ENCODE measurements around the gene OR2AG2. TPM values are rescaled to one million over a fixed set of nuclear protein-coding genes. Genes with fewer than 3 reads are reported as not detected.
A peak's percentile ranks its signal among the peaks of the same experiment; 100 is the strongest.
"Not testable (repeated sequence)": the region's sequence is repeated elsewhere in the genome, so short reads cannot be mapped to it uniquely, and the experiment has no call there.

OR2AG2 gene, protein sequence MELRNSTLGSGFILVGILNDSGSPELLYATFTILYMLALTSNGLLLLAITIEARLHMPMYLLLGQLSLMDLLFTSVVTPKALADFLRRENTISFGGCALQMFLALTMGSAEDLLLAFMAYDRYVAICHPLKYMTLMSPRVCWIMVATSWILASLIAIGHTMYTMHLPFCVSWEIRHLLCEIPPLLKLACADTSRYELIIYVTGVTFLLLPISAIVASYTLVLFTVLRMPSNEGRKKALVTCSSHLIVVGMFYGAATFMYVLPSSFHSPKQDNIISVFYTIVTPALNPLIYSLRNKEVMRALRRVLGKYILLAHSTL
- 0.25 and 0.35 TPM in 2 replicates for total RNA-seq

DNA sequence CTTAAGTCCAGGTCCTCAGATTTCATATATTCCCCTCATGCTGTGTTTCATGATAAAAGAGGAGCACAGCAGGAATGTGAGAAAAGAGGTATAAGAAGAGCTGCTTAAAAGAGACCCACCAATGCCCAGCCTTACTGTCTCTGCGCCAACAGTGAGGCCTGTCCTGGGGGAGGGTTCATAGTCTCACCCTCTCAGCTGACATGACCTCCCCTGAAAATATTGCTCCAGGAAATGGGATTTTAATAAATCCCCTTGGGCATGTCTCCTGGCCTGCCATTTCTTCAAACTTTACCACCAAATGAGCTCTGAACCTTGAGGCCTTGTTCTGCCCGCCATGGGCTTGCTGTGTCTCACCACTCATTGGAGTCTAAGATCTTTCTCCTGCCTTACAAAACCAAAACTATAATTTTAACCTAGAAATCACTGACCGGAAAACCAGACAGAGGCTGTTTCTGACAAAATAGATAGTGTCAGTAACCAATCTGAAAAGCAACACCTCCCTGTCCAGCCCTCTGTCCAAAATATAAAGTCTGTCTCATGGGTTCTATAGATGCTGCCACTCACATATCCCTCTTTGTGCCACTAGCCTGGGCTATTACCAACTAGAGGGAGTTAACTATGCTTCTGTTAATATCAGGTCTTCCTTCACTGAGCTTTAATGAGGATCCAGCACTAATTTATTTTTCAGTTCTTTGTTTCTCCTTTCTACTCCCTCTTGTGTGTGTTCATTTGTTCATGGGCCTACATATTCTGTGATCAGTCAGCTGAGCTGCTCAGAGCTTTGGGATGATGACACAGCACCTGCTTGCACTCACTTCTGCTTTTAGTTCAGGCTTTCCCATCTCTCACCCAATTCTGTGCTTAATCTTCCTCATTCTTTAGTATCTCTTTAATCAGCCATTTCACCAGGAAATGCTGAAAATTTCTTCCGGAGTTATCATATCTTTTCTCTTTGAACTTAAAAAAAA is at the start of gene OR2AG2:
OR2AG2 (minus strand) TSS at position 51 of the 968 bp plus-strand sequence. CDS start 3,019 bp downstream, outside the sequence.
- peak; percentile 8 for DNase-seq (ENCODE audit: low read depth)

DNA sequence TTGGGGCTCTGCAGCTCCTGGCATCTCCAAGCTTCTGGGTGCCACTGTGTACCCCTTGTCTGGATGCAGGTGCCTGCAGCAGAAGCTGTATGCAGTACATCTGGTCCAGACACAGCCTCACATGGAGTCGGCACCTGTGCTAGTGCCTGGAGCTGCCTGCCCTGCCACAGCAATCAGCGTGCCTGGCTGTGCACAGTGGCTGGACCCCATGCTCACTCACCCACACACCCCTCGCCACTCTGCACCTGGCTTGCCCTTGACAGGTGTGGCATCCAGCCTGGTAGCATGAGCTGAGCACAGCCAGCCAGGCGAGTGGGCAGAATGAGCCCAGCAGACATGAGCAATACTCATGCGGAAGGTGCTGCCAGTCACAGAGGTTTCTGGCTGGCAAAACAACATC is 47.2 kb upstream of the OR2AG2 start:
- DNase-seq (ENCODE audit: low read depth): no peak

DNA sequence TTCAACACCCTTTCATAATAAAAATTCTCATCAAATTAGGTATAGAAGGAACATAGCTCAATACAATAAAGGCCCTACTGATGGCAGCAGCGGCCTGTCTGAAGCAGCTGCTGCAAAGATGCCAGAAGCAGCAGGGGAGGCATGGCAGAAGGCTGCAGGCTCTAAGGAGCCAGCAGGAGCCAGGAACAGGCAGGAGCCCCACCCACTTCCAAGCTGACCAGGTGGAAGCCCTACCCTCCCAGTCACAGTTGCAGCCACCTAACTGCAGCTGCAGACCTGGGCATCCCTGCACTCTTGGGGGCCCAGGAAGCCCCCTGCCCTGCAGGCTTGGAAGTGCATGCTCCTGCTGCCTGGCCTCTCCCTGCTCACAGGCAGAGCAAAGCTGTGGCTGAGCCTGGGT is 45.9 kb upstream of the OR2AG2 start:
- no peak for DNase-seq (ENCODE audit: low read depth)

DNA sequence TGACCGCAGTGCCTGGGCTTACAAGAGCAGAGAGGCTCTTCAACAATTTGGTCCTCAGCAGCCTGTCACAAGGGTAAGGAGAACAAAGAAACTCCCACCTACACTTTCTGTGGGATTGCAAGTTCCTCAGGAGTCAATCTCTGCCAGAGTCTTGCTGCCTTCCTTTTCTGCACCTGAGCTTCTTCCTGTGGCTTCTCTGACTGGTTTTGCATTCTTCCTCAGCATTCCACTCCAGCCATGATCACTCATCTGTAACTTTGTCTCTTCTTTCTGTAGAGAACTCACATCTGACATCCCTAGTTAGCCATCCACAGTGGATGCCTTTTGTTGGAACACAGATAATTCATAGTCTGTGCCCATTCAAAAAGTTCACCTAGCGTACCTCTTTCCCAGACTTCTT is 41.9 kb upstream of the OR2AG2 start:
- DNase-seq (ENCODE audit: low read depth): peak; percentile 63

DNA sequence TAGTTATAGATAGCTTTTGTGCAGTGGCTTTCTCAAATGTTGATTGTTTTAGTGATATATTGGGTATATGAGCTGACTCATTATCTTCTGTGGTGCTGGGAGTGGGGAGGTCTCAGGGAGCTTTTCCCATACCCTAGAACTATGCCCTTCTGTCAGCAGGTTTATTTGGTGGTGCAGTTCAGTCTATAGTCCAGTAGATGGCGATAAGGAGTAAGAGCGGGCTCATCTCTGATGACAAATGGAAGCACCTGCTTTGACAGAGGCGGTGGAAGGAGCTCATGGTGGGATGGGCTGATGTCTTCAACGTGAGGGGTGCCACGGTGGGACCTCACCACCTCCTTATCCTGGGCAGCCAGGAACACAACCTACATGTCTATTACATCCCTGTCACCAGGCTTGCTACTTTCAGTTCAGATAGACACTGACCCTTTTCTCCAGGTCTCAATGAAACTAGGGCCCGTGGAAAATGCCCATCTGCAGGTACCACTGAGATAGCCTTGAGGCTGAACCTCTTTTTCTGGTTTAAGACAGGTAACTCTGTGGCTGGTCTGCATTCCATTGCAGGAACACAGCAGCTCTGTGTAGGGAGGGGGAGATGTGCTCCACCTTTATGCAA is 40.7 kb upstream of the OR2AG2 start:
- peak; percentile 36 for DNase-seq (ENCODE audit: low read depth)

DNA sequence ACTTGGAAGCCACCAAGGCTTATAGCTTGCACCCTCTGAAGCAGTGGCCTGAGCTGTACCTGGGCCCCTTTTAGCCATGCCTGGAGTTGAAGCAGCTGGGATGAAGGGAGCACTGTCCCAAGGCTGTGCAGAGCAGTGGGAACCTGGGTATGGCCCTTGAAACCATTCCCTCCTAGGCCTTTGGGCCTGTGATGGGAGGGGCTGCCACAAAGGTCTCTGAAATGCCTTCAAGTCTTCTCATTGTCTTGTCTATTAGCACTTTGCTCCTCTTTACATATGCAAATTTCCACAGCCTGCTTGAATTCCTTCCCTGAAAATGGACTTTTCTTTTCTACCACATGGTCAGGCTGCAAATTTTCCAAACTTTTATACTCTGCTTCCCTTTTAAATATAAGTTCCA is 29.3 kb upstream of the OR2AG2 start:
- not testable (repeated sequence) for DNase-seq (ENCODE audit: low read depth)

DNA sequence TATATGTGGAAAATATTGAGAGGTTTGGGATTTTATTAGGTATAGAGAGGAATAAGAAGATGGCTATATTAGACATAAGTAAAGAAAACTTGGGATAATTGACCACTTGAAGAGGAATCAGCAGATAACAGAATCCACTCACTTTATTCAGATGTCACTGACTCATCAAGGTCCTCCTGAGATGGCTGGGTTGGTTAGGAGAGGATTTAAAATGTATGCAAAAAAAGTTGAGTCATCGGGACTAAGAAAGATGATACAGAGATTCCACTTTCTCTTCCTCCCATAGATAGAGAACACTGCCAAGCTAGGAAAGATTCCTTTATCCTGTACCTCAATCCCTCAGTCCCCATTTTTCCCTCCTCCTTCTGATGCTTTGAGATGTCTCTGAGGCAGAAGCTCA is 27.6 kb upstream of the OR2AG2 start, which contains the start of gene OR6A2:
OR6A2 (minus strand) TSS at position 288 of the 400 bp plus-strand sequence. CDS start 3,981 bp downstream, outside the sequence.
- DNase-seq (ENCODE audit: low read depth): peak; percentile 6

DNA sequence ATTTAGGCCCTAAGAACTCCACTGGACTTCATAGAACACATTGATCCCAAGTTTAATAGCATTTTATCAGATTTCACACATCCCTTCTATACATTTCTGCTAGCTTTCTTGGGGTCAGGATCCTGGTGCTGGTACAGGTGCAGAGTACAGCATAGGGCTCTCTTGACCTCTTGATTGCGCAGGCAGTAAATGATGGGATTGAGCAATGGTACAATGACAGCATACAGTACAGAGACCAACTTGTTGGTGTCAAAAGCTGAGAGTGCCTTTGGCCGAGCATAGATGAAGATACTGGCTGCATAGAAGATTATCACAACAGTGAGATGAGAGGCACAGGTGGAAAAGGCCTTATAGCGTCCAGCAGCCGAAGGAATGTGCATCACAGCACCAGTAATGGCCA is 22.9 kb upstream of the OR2AG2 start:
- DNase-seq (ENCODE audit: low read depth): no peak

DNA sequence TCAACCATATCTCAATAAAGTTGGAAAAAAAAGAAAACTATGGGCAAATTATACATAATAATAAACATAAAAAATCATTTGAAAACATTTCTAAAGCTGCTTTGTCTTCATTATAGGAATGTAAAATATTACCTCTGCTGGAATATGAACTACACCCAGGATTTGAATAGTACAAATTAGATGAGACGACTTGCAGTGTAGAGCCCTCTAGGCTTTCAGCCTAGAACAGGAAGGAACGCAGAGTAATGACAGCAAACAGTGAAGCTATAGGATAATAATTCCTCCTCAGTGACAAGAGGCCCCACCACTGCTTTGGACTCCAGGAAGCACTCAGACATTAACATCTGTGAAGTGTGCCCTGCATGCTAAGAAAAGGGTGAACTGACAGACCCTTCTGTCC is 18.8 kb upstream of the OR2AG2 start:
- DNase-seq (ENCODE audit: low read depth): no peak

DNA sequence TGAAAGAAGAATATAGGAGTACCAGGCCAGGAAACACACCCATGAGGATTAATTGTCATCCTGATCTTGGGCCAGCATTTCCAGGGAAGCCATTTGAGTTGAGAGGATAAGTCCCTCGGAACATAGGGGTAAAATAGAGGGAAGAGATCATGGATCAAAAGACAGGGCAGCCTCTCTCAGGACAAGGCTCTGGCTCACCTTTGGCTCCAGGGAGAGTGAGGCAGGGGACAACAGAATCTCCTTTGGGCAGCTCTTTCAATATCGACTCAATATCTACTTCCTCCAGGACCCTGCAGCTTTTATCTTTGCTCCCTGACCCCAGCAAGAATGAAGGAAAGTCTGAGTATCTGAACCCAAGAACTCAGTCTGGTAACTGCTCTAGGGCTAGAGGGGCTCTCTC is 10.9 kb upstream of the OR2AG2 start, which contains the start of gene OR2AG1:
OR2AG1 (plus strand) TSS at position 301 of the 400 bp plus-strand sequence. CDS start 2,018 bp downstream, outside the sequence.
- DNase-seq (ENCODE audit: low read depth): no peak

DNA sequence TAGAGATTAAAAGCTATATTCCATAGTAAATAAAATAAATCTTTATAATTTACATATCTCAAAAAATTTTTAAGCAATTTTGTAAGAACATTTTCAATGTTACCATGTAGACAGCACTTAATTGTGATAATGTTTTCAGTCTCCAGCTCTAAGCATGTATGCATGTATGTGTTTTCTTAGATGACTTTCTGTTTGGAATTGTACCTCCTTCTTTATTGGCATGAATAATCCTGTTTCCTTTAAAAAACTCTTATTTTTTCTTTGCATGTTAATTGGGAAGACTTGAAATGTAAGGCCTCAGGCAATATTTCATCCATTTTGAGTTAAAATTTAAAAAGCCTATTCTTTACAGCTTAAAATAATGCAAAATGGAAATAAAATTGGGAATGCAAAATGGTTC is 9.1 kb upstream of the OR2AG2 start:
- DNase-seq (ENCODE audit: low read depth): no peak

DNA sequence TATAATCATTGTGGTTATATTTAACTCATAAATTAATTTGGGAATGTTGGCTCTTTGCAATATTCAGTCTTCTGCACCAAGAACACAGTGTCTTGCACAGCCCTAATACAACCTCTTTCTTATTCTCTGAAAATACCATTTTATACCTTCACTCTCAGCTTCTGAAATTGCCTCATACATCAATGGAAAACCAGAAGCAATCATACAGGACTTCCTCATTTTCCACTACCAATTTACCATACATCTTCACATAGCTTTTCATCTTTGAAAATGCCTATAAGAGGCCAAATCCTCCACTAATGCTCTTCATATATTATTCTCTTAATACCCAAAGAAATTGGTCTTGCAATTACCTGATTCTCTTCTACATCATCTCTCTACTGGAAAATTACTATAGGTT is 6.7 kb upstream of the OR2AG2 start:
- no peak for DNase-seq (ENCODE audit: low read depth)

DNA sequence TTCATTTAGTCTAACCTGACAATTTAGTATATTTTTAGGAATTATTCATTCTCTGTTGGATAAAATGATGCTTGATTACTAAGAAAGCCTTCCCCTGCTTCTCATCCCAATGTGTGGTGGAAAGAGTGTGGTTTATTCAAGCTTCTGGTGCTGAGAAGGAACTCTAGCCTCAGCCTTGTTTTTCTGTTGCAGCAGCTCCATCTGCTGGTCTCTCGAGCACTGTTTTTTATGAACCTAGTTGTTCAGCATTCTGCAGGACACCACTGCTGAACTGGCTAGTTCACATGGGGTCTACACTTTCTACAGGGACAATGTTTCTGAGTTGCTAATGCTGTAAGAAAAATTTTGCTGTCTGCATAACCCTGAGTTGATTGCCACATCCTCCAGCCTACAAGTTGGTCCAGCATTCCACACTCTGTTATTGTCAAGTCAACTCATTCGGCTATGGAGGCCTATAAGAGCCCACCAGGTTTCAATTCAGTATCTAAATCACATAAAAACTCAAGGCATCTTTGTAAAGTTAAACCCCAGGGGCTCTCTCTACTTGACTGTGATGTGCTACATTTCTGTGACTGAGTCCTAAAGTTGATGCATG is 14.3 kb downstream of the OR2AG2 start:
- DNase-seq (ENCODE audit: low read depth): peak; percentile 76

DNA sequence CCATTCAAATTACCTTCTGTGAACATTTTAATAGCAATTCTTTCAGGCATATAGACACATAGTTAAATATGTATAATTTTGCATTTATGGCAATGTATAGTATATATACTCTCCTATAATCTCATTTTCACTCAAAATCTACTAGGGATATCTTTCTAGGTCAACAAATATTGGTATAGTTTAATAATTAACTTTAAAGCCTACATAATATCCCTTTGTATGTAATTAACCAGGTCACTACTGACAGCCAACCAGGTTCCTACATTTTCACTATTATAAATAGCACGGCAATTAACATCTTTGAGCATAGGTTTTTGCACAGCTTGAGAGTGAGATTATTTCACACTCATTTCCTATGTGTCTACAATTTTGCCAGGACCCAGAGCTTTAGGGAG is 15.8 kb downstream of the OR2AG2 start:
- no peak for DNase-seq (ENCODE audit: low read depth)

DNA sequence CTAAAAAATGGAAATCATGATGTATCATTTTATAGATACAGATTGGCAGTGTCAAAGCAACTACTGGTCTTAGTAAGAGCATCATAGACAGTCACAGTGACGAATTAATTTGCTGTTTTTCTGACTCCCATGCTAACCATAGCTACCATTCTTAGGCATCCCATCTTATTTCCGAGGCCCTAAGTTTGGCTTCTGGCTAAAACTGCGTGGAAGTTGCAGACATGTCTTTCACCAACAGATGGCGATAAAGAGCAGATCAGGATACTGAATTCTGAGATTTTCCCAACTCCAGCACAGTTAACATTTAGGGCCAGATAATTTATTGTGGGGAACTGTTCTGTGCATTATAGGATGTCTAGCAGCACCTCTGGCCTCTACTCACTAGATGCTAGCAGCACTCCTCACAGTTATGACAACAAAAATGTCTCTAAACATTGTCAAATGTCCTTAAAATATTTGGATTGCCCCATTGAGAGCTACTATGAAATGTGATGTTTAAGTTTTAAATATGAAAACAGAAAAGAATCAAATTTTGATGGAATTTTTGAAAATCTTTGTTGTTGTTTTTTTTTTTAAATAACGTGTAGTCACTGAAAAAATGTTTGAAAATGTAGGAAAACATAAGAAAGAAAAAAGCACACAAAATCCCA is 16.3 kb downstream of the OR2AG2 start:
- peak; percentile 43 for DNase-seq (ENCODE audit: low read depth)

DNA sequence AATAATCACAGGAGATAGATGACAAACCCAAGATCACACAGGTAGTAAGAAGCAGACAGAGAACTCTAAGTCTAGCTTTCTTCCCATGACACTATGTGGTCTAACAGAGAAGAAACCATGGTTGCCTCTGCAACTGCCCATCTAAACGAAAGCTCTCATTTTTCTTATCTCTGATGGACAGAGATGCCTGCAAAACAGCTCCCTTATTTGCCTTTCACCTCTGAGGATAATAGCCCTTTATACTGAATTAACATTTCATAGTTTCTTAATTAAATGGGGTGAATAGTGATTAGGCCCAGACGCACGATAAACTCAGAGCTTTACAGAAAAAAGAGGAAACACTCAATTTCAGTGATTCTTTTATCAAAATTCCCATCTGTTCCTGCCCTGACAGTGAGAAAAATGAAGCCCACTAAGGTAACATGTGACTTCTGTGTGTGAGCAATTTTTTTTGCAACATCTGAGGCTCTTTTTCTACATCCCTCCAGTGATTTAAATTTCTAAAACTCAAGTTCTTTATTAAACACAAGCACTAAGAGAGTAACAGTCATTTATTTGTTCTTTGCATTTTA is 24.6 kb downstream of the OR2AG2 start:
- no peak for DNase-seq (ENCODE audit: low read depth)

DNA sequence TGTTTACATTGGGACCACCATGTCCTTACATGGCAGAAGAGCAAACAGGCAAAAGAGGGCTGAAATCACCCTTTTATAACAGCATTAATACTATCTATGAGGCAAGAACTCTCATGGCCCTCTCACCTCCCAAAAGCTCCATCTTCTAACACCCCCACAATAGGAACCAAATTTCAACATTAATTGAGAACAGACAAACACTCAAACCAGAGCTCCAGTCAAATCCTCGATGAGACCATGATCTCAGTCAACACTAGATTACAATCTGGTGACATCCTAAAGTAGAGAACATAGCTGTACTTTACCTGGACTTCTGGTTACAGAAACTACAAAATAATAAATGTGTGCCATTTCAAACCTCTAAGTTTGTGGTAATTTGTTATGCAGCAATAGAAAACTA is 25.1 kb downstream of the OR2AG2 start:
- DNase-seq (ENCODE audit: low read depth): no peak

DNA sequence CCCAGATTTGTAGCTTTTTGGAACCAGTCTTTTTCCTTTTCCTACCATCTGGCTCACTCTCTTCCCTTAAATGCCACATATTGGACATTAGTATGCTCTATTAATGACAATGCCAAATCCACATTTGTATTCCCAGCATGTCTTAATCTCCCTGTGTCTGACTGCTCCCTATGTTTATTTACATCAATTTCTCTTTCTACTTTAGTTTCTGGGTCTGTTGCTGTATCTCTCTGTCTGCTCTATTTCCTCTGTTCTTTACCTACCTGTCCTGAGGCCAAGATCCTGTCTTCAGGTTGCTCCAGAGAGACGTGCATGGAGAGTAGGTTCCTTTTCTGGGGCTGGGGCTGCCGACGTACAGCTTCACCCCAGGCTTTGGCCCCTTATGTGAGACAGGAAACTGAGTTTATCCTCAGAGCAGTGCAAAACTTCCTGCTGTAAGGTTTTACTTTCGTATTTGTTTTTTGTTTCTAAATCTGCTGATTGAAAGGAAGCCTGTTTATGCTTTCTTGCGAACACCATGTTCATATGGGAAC is 25.6 kb downstream of the OR2AG2 start:
- DNase-seq (ENCODE audit: low read depth): no peak

DNA sequence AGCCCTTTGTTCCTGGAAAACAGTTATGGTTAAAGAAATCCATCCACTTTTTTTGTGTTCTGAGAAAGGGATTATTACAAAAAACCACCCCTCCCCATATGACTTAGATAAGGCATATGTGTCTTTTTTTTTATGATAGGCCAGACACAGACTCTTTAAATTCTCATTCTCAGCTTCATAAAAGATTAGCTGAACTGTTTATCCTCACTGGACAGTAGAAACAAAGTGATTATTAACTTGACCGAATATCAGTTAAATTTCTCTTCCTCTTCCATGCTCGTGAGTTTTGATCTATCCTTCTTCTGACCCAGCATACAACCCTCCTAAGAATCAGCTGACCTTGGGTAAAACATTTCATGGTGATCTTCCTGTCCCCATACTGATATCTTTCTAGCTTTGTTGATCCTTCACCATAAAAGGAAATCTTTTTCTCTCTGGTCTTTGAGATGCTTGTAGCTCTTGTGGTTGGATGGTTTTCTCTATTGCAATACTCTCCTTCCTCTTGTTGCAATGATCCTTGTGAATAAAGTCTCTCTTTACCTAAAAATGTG is 26.2 kb downstream of the OR2AG2 start:
- no peak for DNase-seq (ENCODE audit: low read depth)

DNA sequence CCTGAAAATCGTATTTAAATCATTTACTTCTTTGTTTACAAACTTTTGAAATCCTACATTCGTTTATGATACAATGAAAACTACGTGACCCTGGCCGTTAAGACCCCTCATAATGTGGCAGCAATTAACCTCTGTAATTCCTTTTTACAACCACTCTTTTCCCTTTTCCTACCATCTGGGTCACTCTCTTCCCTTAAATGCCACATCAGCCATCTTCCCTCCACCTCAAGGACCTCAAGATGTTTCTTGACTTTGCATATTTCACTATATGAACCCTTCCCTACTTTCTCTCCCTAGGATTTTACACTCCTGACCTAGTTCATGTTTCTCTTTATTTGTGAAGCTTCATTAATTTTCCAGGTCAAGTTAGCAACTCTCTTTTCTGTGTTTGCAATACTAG is 26.8 kb downstream of the OR2AG2 start:
- peak; percentile 31 for DNase-seq (ENCODE audit: low read depth)
